ENCODE data around the gene ZCWPW1. TPM values are rescaled to one million over a fixed set of nuclear protein-coding genes. Genes with fewer than 3 reads are reported as not detected.

Gene ZCWPW1
- total and polyA plus RNA-seq, 2 donors (not counting 1 experiment from before 2014, with no cell fraction given), result 1.1 to 2.8 TPM

DNA sequence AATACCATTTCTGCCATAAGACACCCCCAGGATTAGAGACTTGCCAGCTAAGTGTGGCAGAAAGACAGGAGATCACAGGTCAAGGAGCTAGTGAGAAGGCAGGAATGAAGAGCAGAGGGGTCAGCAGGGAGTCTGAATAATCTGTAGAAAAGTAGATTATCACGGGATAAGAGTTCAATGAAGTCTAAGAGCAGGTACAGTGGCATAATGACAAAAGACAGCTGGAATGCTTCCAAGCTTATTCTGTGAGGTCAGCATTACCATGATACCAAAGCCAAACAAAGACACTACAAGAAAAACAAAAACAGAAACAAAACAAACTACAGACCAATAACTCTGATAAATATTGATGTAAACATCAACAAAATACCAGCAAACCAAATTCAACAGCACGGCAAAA lies 34.4 kb downstream of the ZCWPW1 start:
- Histone ChIP-seq H3K79me2 (ENCODE audit: control insufficient read depth, insufficient read depth, low read length) (no peaks in the 10 kb centered on the region), H3K9me3 (ENCODE audit: control insufficient read depth, insufficient read depth, low read depth, low read length) (no peaks in the 10 kb centered on the region), H3K4me2 (ENCODE audit: extremely low read depth, insufficient read depth, low read length) (no peak overlapping the region), H3K27me3 (ENCODE audit: control insufficient read depth, insufficient read depth, low read length) (peaks cover 6% of the 10 kb centered on the region), H4K20me1 (ENCODE audit: control insufficient read depth, extremely low read depth, insufficient read depth, low read length) (no peaks in the 10 kb centered on the region), H3K27ac (ENCODE audit: insufficient read depth, low read length) (no peak overlapping the region), H3K36me3 (ENCODE audit: control insufficient read depth, insufficient read depth, low read length) (no peaks in the 10 kb centered on the region), H3K9ac (ENCODE audit: insufficient read depth, low read length) (no peak overlapping the region), H3K4me1 (ENCODE audit: control insufficient read depth, extremely low read depth, insufficient read depth, low read length) (no peaks in the 10 kb centered on the region), H2AFZ (ENCODE audit: low read length) (no peak overlapping the region), H3K4me3 (replicated peaks in 1 of 4; ENCODE audit: control extremely low read depth in 1 of 4, insufficient read depth in 1 of 4, low read depth in 3 of 4, low read length in 4 of 4) (no peak overlapping the region)
- TF ChIP-seq, protein P1, sequence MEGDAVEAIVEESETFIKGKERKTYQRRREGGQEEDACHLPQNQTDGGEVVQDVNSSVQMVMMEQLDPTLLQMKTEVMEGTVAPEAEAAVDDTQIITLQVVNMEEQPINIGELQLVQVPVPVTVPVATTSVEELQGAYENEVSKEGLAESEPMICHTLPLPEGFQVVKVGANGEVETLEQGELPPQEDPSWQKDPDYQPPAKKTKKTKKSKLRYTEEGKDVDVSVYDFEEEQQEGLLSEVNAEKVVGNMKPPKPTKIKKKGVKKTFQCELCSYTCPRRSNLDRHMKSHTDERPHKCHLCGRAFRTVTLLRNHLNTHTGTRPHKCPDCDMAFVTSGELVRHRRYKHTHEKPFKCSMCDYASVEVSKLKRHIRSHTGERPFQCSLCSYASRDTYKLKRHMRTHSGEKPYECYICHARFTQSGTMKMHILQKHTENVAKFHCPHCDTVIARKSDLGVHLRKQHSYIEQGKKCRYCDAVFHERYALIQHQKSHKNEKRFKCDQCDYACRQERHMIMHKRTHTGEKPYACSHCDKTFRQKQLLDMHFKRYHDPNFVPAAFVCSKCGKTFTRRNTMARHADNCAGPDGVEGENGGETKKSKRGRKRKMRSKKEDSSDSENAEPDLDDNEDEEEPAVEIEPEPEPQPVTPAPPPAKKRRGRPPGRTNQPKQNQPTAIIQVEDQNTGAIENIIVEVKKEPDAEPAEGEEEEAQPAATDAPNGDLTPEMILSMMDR (conservative IDR thresholded peaks at IDR 0.05 in 1 of 2, IDR thresholded peaks at IDR 0.05 in 1 of 2; ENCODE audit: low read depth in 1 of 2, low read length in 2 of 2), result no peak
- no peak for TF ChIP-seq EZH2 (IDR thresholded peaks at IDR 0.05; ENCODE audit: low read length, missing control alignments)
- DNase-seq (ENCODE audit: low read depth in 2 of 2), result no peak

DNA sequence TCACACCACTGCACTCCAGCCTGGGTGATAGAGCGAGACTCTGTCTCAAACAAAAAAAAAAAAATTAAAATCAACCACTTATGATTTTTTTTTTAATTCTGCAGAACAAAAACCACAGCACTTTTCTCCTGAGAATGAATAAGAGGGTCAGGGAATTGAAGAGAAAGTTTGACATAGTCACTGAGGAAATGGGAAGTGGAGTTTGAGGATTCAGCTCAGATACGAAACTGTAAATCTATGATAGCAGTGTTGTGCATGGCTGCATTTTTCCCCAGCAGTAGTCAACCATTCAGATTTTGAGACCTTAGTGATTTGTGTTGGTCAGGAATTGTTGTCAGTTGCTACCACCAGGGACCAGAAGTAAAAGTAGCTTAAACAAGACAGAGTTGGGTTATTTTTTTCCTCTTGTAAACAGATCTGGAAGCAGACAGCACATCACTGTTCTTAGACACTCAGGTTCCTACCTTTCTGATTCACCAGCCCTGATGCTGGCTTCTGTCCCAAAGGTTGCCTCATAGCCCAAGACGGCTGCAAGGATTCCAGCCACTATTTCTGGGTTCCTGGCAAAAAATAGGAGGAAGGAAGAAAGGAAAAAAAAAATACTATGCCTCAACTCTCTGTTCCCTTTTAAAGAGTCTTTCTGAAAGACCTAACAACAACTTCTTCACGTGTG lies 35.1 kb downstream of the ZCWPW1 start:
- Histone ChIP-seq H3K9ac (ENCODE audit: insufficient read depth, low read length) (no peak overlapping the region), H3K9me3 (ENCODE audit: control insufficient read depth, insufficient read depth, low read depth, low read length) (no peaks in the 10 kb centered on the region), H3K27ac (ENCODE audit: insufficient read depth, low read length) (no peak overlapping the region), H3K79me2 (ENCODE audit: control insufficient read depth, insufficient read depth, low read length) (no peaks in the 10 kb centered on the region), H2AFZ (ENCODE audit: low read length) (no peak overlapping the region), H3K4me3 (replicated peaks in 1 of 4; ENCODE audit: control extremely low read depth in 1 of 4, insufficient read depth in 1 of 4, low read depth in 3 of 4, low read length in 4 of 4) (no peak overlapping the region), H3K27me3 (ENCODE audit: control insufficient read depth, insufficient read depth, low read length) (peaks cover 6% of the 10 kb centered on the region), H3K36me3 (ENCODE audit: control insufficient read depth, insufficient read depth, low read length) (no peaks in the 10 kb centered on the region), H3K4me2 (ENCODE audit: extremely low read depth, insufficient read depth, low read length) (no peak overlapping the region), H3K4me1 (ENCODE audit: control insufficient read depth, extremely low read depth, insufficient read depth, low read length) (no peaks in the 10 kb centered on the region), H4K20me1 (ENCODE audit: control insufficient read depth, extremely low read depth, insufficient read depth, low read length) (no peaks in the 10 kb centered on the region)
- no peak for DNase-seq (ENCODE audit: low read depth in 2 of 2)
- TF ChIP-seq, protein P1 (conservative IDR thresholded peaks at IDR 0.05 in 1 of 2, IDR thresholded peaks at IDR 0.05 in 1 of 2; ENCODE audit: low read depth in 1 of 2, low read length in 2 of 2), result no peak
- no peak for TF ChIP-seq EZH2 (IDR thresholded peaks at IDR 0.05; ENCODE audit: low read length, missing control alignments)

DNA sequence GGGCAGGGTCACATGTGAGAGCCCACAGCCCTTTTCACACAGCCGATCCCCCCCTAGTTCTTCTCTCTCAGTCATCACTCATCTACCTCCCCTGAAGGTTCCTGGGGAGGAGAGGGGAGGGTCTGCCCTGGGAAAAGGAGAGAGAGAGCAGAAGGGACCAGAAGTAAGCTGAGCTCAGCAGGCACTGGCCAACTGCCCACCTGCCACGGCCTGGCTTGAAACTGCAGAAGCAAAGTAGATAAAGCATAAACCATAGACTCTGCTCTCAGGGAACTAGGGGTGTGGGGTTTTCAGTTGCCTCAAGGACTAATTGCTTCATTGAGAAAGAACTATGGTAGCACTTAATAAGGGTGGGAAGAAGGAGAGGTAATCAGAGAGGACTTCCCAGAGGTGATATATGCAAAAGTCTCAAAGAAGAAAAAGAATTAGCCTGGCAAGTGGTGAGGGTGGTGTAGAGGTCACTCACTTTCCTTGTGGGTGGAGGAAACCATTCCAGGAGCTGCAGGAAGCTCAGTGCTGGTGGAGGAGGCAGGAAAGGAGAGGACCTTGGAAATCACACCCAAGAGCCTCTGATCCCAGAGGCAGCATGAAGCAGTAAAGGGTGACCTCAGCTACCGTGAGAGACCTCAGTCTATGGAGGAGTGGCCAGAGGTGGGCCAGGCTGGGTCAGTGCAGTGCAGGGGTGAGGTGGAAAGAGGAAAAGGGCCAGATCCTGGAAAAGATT lies 38.1 kb downstream of the ZCWPW1 start:
- H3K9me3 ChIP-seq (ENCODE audit: control insufficient read depth, insufficient read depth, low read depth, low read length), result no peaks in the 10 kb centered on the region
- TF ChIP-seq, protein P1 (conservative IDR thresholded peaks at IDR 0.05 in 1 of 2, IDR thresholded peaks at IDR 0.05 in 1 of 2; ENCODE audit: low read depth in 1 of 2, low read length in 2 of 2), result no peak
- TF ChIP-seq EZH2 (IDR thresholded peaks at IDR 0.05; ENCODE audit: low read length, missing control alignments), result no peak
- H2AFZ ChIP-seq (ENCODE audit: low read length), result no peak overlapping the region
- no peak overlapping the region for H3K4me3 ChIP-seq (replicated peaks in 1 of 4; ENCODE audit: control extremely low read depth in 1 of 4, insufficient read depth in 1 of 4, low read depth in 3 of 4, low read length in 4 of 4)
- no peak overlapping the region for H3K4me2 ChIP-seq (ENCODE audit: extremely low read depth, insufficient read depth, low read length)
- H3K9ac ChIP-seq (ENCODE audit: insufficient read depth, low read length), result no peak overlapping the region
- H3K27ac ChIP-seq (ENCODE audit: insufficient read depth, low read length), result no peak overlapping the region
- no peaks in the 10 kb centered on the region for H3K79me2 ChIP-seq (ENCODE audit: control insufficient read depth, insufficient read depth, low read length)
- H4K20me1 ChIP-seq (ENCODE audit: control insufficient read depth, extremely low read depth, insufficient read depth, low read length), result no peaks in the 10 kb centered on the region
- no peaks in the 10 kb centered on the region for H3K4me1 ChIP-seq (ENCODE audit: control insufficient read depth, extremely low read depth, insufficient read depth, low read length)
- no peak for DNase-seq (ENCODE audit: low read depth in 2 of 2)
- no peaks in the 10 kb centered on the region for H3K36me3 ChIP-seq (ENCODE audit: control insufficient read depth, insufficient read depth, low read length)
- peaks cover 4% of the 10 kb centered on the region for H3K27me3 ChIP-seq (ENCODE audit: control insufficient read depth, insufficient read depth, low read length)
